Measurements from ENCODE around the gene SAMD11.
A peak's percentile ranks its signal among the peaks of the same experiment; 100 is the strongest.

SAMD11 gene

GRCh38 chr1:904310-904950 lies 19.3 kb upstream of the SAMD11 start:
- peak; percentile 93 for DNase-seq (ENCODE audit: low spot score)

DNA sequence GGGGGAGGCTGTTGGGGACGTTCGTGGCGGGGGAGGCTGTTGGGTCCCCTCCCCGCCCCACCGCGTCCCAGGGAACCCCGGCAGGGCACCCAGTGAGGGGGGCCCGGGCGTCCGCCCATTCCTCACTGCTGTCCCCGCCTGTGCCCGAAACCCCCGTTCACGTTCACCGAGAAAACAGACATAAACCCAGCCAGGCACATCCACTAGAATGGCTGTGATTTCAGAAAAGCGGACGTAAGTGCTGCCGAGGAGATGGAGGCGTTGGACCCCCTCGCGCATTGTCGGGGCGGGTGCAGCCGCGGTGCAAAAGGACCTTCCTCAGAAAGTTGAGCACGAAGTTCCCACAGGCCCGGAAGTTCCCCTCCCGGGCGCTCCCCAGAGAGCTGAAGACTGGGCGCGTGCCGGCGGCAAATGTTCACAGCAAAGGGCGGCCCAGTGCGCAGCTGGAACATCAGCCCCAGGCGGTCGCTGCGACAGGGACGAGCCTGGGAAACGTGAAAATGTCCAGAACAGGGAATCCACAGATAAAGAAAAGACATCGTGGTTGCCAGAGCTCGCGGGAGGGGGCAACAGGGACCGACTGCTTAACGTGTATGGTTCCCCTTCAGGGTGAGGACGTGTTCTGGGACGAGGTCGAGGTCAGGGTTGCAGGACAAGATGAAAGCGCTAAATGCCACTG lies 18.5 kb upstream of the SAMD11 start:
- DNase-seq (ENCODE audit: low spot score), result peak; percentile 70

DNA sequence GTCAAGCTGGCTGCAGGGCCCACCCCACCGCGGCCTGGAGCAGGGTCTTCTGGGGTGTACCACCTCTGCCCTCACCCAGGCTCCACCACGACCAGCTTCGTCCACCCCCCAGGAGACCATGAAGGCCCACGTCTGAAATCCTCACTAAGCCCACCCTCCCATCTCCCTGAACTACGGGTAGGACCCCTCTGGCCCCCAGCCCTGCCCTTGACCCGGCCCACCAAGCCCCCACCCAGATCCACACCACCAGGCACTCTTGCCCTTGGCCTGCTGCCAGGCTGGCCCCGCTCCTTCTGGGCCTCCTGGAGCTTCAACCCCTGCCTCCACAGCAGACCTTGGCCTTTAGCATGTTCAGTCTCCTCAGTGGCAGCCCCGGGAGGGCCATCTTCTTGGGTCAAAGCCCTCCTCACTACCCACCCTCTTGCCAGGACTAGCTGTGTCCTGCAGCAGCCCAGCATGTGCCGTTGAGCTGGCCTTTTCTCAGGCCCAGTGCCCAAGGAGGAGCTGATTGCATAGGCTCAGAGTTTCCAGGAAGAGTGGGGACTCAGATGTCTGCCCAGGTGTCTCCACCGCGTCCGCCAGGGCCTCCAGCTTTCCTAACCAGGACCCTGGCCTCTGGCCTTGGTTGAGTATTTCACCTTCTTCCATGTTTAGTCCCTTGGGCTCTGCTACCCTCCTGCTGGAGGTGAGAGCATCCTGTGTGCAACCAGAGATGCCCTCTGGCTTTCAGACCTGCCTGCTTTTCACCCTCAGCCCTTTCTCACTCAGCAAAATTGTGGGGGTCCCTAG lies 17.7 kb upstream of the SAMD11 start:
- DNase-seq (ENCODE audit: low spot score), result no peak

DNA sequence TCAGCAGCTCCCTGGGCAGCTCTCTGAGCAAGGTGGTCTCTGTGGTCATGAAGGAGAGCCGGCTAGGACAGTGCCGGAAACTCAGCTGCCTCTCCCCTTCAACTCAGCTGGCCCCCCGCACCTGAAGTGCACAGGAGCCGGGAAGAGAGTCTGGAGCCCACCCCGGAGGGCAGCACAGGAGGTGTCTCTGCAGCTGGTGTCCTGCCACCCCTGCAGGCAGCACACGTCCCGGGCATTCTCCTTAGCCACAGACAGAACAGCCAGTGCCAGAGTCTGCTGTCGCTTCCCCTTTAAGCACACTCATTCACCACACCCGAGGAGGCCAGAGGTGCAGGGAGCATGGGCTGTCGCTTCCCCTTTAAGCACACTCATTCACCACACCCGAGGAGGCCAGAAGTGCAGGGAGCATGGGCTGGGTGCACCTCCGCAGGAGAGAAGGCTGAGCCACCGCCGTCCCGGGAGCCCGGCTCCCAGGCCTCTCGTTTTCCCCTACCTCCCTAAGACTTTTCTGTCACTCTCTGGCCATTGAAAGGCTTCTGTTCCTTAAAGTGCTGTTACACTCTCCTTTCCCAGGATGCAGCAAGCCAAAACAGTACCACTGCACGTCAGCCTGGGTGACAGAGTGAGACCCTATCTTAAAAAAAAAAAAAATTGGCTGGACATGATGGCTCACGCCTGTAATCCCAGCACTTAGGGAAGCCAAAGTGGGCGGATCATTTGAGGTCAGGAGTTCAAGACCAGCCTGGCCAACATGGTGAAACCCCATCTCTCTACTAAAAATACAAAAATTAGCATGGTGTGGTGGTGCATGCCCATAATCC lies 16.9 kb upstream of the SAMD11 start:
- DNase-seq (ENCODE audit: low spot score), result no peak

GRCh38 chr1:907611-908451 lies 15.9 kb upstream of the SAMD11 start:
- no peak for DNase-seq (ENCODE audit: low spot score)

GRCh38 chr1:908661-909060 lies 15.1 kb upstream of the SAMD11 start:
- DNase-seq (ENCODE audit: low spot score), result no peak

DNA sequence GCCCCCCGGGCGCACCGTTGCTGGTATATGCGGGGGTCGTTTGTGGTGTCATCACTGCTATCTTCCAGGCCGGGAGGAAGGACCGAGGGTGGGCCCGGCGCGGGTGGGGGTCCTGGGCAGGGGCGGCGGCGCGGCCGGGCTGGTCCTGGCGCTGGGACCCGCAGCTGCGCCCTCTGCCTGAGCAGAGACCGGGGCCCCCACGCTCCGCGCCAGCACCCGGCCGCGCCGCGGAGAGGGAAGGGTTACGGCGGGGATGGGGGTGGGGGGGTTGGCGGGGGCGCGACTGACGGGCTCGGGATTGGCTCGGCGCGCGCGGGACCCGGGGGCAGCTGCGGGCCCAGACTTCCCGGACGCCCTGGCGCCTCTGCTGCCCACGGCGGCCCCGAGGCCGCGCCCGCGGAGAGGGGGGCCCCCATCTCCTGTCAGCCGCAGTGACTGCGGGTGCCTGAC lies 13.8 kb upstream of the SAMD11 start:
- no peak for DNase-seq (ENCODE audit: low spot score)

- no peak for DNase-seq (ENCODE audit: low spot score)
These were observed 13.3 kb upstream of the SAMD11 start for GRCh38 chr1:910311-910880.

DNA sequence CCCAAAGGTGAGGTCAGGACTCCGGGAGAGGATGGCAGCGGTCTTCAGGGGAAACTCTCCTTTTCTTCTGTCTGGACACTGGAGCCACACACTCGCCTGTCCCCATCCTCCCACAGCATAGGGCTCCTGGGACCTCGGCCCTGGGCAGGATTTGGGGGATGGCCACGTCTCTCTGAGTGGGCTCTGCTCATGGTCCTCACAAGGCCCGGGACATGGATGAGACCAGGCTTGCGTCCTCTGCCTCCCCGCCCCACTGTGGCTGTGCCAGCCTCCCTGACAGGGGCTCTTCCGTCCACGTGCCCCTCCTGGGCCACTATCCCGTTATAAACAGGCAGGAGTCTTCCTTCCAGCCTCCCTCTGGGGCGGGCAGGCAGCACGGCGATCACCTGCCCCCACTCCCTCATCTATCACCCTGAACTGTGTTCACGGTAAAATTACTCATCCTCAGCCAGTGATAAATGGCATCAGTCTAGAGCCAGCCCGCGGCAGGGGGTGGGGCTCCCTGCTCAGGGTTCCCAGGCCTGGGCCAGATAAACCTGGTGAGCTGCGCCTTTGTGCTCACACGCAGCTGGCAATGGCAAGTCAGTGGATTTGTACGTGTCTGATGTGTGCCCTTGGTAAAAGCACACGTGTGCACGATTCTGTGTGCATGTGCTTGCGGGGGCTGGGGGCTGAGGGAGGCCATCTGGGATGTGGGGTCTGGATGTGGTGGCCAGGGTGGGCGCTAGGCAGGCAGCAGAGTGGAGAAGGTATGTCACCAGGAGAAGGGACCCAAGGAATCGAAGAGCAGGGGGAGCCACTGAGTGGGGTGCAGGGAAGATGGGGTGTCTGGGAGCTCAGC lies 12.6 kb upstream of the SAMD11 start:
- no peak for DNase-seq (ENCODE audit: low spot score)

DNA sequence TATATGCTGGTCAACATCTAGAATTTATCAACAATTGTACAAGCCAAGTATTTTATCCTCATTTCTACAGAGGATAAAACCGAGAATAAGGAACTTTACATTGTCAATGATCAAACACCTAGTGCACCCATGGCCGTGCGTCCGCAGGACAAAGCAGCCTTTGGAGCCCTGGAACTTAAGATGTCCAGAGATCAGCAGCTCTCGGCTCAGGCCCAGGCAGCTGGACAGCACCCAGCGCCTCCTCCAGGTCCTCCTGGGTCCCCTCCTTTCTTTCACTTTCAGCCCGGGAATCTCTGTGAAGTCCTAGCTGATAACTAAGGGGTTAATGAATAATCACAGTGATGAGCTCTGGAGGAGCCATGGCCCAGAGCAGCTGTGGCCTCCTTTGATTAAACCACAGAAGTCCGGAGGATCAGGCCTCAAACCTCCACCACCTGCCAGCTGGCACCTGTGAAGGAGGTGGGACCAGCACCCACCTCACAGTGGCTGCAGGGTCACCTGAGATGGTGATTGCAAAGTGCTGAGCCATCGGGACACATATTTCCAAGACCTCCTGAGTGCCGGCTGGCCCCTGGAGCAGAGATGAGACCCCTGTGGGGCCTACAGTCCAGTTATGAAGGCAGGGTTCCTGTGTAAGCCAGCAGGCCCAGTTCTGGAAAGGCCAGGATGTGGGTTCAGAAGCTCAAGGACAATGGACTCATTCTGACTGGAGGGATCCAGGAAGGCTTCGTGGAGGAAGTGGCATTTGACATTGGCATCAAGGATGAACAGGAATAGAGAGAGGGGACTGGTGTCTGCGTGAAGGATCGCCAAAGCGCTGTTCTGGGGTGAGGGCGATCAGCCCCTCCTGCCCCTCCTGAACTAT lies 11.6 kb upstream of the SAMD11 start:
- DNase-seq (ENCODE audit: low spot score), result no peak

DNA sequence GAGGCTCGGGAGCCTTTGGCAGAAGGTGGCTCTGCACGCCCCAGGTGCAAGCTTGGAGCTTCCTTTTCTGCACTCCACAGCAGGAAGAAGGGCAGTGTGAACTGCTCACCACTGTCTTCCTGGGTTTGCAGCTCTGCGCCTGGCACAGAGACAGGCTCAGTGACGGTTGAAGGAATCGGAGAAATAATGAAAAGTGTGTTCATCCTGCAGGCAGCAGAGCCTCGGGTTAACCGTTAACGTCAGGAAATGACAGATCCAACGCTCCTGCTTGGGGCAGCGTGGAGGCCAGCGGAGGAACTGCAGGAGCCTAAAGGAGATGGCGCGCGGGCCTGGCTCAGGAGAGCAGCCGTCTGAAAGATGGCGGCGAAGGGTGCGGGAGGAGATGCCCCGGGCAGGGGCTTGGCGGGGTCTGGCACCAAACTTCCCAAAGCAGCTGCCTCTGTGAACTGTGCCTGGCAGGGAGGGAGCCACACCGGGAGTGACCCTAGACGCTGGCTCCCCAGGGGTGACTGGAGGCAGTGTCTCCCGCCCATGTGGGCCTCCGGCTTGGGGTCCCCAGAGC lies 10.9 kb upstream of the SAMD11 start:
- DNase-seq (ENCODE audit: low spot score), result no peak

DNA sequence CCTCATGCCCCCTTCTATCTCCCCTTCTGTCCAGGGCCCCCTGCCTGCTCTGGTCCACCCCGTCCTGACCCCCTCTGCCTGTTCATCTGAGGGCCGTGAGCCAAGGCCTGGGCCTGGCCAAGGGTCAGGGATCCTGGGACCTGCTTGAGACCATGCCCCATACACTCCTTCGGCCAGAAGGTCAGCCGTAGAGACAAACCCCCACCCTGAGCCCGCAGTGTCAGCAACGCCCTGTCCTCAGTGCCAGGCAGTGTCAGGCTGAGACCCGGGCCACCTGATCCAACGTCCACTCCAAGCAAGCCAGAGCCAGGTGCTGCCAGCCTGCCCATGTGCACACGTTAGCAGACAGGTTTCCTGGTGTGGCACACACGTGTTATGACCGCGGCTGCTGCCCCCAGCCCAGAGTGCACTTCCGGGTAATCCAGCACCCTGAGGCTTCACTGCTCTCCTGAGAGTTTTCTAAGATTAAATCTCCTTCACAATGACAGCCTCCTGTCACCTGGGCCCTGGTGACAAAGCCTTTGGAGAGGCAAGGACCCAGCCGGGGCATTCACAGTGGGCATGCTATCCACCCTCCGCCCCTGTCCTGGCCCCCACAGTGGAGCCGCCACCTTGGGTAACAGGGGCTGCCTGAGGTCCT lies 10.1 kb upstream of the SAMD11 start:
- DNase-seq (ENCODE audit: low spot score), result no peak

- no peak for DNase-seq (ENCODE audit: low spot score)
These were observed 9.4 kb upstream of the SAMD11 start for GRCh38 chr1:914131-914890.

GRCh38 chr1:914891-915280 lies 8.8 kb upstream of the SAMD11 start:
- no peak for DNase-seq (ENCODE audit: low spot score)

DNA sequence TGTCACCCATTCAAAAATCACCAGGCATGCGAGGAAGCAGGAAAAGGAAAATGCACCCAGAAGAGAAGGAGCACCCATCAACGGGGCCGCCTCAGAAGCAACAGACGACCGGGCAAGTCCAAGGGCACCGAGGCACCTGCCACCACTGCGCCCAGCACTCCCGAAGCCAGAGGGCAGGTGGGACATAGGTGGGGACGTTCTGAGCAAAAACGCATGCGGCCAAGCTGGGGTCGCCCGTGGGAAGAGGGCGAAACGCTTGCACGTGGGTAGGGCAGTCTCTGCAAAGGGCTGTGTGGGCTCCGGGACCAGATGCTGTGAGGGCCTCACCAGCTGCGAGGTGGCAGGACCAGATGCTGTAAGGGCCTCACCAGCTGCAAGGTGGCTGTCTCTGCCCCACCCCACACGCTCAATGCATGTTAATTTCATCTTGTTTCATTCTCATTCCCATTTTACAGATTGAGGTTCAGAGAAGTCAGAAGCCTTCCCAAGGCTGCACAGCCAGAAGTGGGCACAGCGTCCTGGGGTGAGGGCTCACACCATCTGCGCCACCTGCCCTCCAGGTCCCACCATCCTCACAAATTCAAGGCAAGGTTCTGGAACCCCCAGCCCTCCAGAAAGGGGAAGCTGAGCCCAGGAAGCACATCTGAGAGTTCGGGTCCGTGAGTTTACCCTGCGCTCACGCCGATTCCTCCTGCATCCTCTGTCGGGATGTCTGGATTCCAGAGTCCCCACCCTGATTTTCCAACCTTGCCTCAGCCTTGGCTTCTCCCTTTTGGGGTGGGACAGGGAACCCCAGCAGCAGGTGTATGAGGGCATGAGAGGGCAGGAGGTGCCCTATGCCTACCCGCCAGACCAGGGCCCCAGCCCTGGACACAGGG lies 8.2 kb upstream of the SAMD11 start:
- no peak for DNase-seq (ENCODE audit: low spot score)

Data from D341Med (cell line).